Fibroblast of skin of back (primary cell): ENCODE measurements around the gene PSMD3. TPM values are rescaled to one million over a fixed set of nuclear protein-coding genes. Genes with fewer than 3 reads are reported as not detected.
"Not testable (repeated sequence)": the region's sequence is repeated elsewhere in the genome, so short reads cannot be mapped to it uniquely, and the experiment has no call there.

Source experiments
- DNase-seq: peaks from one replicate; pipeline ENCODE4 v3.0.0-alpha.2; 2013
- polyA plus RNA-seq, 2 experiments: library from polyadenylated mRNA; unstranded; fragments of 120-200 nt; gene quantifications; one replicate each; pipeline ENCODE4 v1.2.1, GENCODE V29; 2013; ENCODE audit not compliant: insufficient read length in 2 of 2

PSMD3 gene
- polyA plus RNA-seq (2013, experiment 1 of 2; ENCODE audit: insufficient read length) = 146 TPM
- polyA plus RNA-seq (2013, experiment 2 of 2; ENCODE audit: insufficient read length) = 87.6 TPM

GRCh38 chr17:39980351-39981206 is at the start of gene PSMD3:
Gene PSMD3, plus strand, starts transcription at chr17:39980807. Its CDS starts 164 bp downstream, at chr17:39980971.
- DNase-seq = peak; percentile 100

GRCh38 chr17:39933912-39934311 is 46.7 kb upstream of the PSMD3 start:
- no peak for DNase-seq

- no peak for DNase-seq
These were observed 46.3 kb upstream of the PSMD3 start for GRCh38 chr17:39934324-39934723.

GRCh38 chr17:39935909-39936308 is 44.7 kb upstream of the PSMD3 start:
- DNase-seq = peak; percentile 33

GRCh38 chr17:39937447-39937846 is 43.2 kb upstream of the PSMD3 start:
- no peak for DNase-seq

- no peak for DNase-seq
These were observed 42.3 kb upstream of the PSMD3 start for GRCh38 chr17:39938140-39938869.

GRCh38 chr17:39939106-39939505 is 41.5 kb upstream of the PSMD3 start:
- no peak for DNase-seq

- DNase-seq = peak; percentile 79
These were observed 40.8 kb upstream of the PSMD3 start for GRCh38 chr17:39939588-39940419.

GRCh38 chr17:39943702-39944392 is 36.8 kb upstream of the PSMD3 start:
- no peak for DNase-seq

GRCh38 chr17:39944393-39944711 is 36.3 kb upstream of the PSMD3 start:
- DNase-seq = no peak

- no peak for DNase-seq
These were observed 33.9 kb upstream of the PSMD3 start for GRCh38 chr17:39946551-39947330.

- not testable (repeated sequence) for DNase-seq
These were observed 32.1 kb upstream of the PSMD3 start for GRCh38 chr17:39948489-39948828.

- DNase-seq = no peak
These were observed 31.6 kb upstream of the PSMD3 start for GRCh38 chr17:39949028-39949427.

- DNase-seq = no peak
These were observed 29.7 kb upstream of the PSMD3 start for GRCh38 chr17:39950871-39951348.

- no peak for DNase-seq
These were observed 28.5 kb upstream of the PSMD3 start for GRCh38 chr17:39951924-39952679.

- peak; percentile 95 for DNase-seq
These were observed 27.7 kb upstream of the PSMD3 start for GRCh38 chr17:39952680-39953470.

- DNase-seq = no peak
These were observed 27.1 kb upstream of the PSMD3 start for GRCh38 chr17:39953471-39953888.

GRCh38 chr17:39954876-39955275 is 25.7 kb upstream of the PSMD3 start:
- DNase-seq = no peak

GRCh38 chr17:39955726-39956225 is 24.8 kb upstream of the PSMD3 start:
- DNase-seq = no peak
